SH-SY5Y (cell line): ENCODE results near the gene PHB1.

Experiments used
- GATA2 ChIP-seq: IDR thresholded peaks from 2 replicates; pipeline ENCODE4 v1.6.1; 2011; ENCODE audit warnings: mild to moderate bottlenecking, low read depth, low read length
- GATA3 ChIP-seq: IDR thresholded peaks from 2 replicates; pipeline ENCODE4 v1.6.1; 2011; ENCODE audit warnings: low read depth, mild to moderate bottlenecking, low read length, moderate library complexity

- TF ChIP-seq GATA3 (no peak), GATA2 (no peak)
These were observed 17.1 kb downstream of the PHB1 start for GRCh38 chr17:49397586-49397985.
